ENCODE measurements around the gene SPPL2A. TPM values are rescaled to one million over a fixed set of nuclear protein-coding genes. Genes with fewer than 3 reads are reported as not detected.

The SPPL2A gene
- total RNA-seq, 1 donor from 2014 or later: 87.5 TPM

DNA sequence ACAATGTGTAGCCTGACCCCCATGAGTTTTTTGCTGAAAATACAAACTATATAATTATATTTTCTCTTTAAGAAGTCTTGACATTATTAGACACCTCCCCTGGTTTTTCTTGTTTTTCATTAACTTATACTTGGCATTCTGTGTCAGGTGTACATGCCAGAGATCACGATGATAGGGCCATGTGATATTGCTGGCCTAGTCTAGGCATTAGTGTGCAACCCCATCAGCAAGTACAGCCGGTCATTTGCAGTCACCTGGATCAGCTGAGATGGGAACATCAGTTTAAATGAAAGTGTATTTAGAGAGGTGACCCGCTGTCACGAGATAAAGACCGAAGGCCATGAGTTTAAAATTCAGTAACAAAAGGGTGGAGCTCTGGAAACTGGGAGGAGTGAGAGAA, 12.6 kb upstream of the SPPL2A start:
- intact Hi-C loops (cut with DNase I): no loop called here
- DNase-seq: no peak
- no peak for ATAC-seq (ENCODE audit: poor library complexity)

DNA sequence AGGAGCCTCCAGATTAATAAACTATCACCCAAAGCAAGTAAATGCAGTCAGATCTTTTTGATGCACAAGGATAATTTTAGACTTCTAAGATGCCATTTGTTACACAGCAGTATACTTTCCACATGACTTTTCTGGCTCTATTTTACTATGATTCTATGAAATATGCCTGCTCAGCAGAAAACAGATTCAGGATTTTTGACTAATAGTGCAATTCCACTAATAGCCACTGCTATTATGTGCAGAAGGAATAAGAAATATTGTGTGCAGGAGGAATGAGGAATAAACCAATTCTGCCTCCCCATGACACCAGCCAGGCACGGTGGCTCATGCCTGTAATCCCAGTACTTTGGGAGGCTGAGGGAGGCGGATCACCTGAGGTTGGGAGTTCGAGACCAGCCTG, 11.5 kb upstream of the SPPL2A start:
- DNase-seq: no peak
- intact Hi-C loops (cut with DNase I): no loop called here
- ATAC-seq (ENCODE audit: poor library complexity): no peak

DNA sequence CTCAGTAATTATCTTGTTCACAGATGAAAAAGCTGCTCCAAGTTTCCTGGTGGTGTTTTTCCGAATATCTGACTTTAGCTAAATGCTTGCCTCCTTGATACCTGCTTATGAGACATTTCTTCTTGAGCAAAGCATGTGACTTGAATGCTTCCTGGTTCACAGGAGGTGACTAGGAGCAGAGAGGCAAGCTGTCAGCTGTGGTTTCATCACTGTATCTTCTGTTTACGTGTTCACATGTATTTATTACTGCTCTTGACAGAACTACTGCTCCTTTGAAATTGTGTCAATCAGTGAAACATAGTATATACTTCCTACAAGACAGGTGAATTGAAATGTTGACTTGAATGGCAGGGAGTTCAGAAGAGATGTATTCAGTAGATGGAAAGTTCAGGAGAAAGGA, 8.9 kb upstream of the SPPL2A start:
- ATAC-seq (ENCODE audit: poor library complexity) (no peak), DNase-seq (no peak)
- intact Hi-C loops (cut with DNase I): no loop called here

- intact Hi-C loops (cut with DNase I): no loop called here
- ATAC-seq (ENCODE audit: poor library complexity) (no peak), DNase-seq (no peak)
Measured at GRCh38 chr15:50773389-50773788, 7.9 kb upstream of the SPPL2A start.

DNA sequence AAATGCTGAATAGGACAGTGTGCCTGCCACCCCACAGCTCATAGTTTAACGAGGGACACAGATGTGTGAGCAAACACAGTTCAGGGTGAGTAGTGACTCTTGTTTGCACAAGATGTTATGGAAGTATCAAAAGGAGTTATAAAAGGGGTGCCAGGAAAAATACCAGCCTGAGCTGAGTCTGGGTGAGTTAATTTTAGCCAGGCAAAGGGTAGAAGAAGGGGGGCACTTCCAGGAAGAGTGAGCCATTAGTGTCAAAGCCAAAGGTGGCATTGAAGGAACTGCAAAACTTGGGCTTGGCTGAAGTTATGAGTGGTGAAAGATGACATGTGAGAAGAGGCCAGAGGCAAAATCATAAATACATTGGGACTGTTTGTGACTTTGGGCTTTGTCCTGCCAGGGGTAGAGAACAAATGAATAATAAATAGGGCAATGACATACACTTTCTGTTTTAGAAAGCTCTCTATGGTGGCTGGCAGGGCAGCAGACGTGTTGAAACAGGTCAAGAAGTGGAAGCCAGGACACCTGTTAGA, 1.9 kb upstream of the SPPL2A start:
- ATAC-seq (ENCODE audit: poor library complexity) (peak; percentile 67), DNase-seq (peak; percentile 55)
- intact Hi-C loops (cut with DNase I): loop anchor here (5.0 kb wide), 2 partner anchors 80 to 110 kb away; partner anchors contain the start of gene TRPM7

GRCh38 chr15:50764461-50765194, 878 bp downstream of the SPPL2A start:
- intact Hi-C loops (cut with DNase I): loop anchor here (5.0 kb wide), 2 partner anchors 77 to 113 kb away; partner anchors contain the start of gene TRPM7
- ATAC-seq (ENCODE audit: poor library complexity) (peak; percentile 19), DNase-seq (no peak)

DNA sequence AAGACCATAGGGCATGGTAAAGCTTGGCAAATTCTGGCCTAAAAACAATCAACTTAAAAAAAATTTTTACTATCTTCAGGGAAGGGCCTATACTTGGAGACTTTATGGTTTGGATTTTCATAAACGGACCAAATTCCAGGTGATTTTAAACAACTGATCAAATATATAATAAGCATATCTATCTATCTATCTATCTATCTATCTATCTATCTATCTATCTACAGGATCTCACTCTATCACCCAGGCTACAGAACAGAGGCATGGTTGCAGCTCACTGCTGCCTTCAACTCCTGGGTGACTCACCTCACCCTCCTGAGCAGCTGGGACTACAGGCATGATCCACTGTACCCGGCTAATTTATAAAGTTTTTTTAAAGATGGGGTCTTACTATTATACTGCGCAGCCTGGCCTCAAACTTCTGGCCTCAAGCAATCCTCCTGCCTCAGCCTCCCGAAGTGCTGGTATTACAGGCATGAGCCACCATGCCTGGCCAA, 6.7 kb downstream of the SPPL2A start:
- ATAC-seq (ENCODE audit: poor library complexity) (no peak), DNase-seq (no peak)
- intact Hi-C loops (cut with DNase I): no loop called here

GRCh38 chr15:50753463-50753862, 12.0 kb downstream of the SPPL2A start:
- intact Hi-C loops (cut with DNase I): no loop called here
- DNase-seq: no peak
- ATAC-seq (ENCODE audit: poor library complexity): no peak

GRCh38 chr15:50751394-50751793, 14.1 kb downstream of the SPPL2A start:
- DNase-seq (no peak), ATAC-seq (ENCODE audit: poor library complexity) (no peak)
- intact Hi-C loops (cut with DNase I): no loop called here

- intact Hi-C loops (cut with DNase I): no loop called here
- ATAC-seq (ENCODE audit: poor library complexity): no peak
- DNase-seq: no peak
Measured at GRCh38 chr15:50750227-50750705, 15.2 kb downstream of the SPPL2A start.

DNA sequence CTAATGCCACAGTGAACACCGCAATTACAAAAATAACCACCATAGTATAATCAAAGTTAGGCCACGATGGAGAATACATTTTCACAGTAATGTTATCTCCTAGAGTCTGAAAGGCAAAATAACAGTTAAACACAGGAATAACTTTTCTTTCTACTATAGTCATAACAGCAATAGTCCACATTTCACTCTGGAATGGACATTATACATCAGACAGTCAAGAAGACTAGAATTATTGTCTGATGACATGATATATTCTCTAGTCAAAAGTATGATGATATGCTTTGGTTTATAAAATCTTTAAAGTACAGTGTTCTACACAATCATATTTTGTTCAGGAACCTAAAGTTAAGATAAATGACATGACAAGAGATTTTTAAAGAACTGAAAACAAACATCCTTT, 18.0 kb downstream of the SPPL2A start:
- ATAC-seq (ENCODE audit: poor library complexity): no peak
- intact Hi-C loops (cut with DNase I): no loop called here
- no peak for DNase-seq

DNA sequence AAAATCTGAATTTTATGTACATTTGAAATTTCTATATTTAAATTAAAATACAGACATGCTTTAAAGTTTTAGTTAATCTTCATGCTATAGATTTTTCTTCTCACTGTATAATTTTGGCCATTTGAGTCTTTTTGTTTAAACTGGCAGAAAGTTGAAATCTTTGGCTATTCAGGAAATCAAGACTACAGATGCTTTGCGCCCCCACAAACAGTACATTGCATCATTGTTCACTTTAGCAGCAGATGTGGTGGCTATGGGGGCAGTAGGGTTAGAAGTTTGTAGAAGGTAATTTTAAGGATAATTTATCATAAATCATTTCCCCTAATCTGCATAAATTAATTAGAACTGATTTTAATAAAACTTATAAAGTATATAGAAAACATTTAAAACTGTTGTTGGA, 20.9 kb downstream of the SPPL2A start:
- DNase-seq: no peak
- ATAC-seq (ENCODE audit: poor library complexity): no peak
- intact Hi-C loops (cut with DNase I): no loop called here

DNA sequence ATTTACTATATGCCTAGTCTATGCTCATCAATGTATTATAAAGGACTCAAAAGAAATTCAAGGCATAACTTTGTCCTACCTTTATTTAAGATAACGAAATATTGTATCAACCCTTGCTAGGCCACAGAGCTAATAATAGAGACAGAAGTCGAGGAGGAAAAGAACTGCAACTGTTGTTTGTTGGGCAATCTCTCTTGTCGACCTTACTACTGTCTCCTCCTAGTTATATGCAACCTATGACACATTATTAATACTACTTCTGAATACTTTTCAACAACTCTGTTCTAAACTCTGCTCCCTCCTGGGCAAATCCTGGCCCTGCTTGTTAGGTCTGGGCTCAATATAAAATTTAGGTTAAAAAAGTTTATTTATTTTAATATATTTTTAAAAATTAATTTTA, 24.6 kb downstream of the SPPL2A start:
- peak; percentile 45 for ATAC-seq (ENCODE audit: poor library complexity)
- intact Hi-C loops (cut with DNase I): no loop called here

DNA sequence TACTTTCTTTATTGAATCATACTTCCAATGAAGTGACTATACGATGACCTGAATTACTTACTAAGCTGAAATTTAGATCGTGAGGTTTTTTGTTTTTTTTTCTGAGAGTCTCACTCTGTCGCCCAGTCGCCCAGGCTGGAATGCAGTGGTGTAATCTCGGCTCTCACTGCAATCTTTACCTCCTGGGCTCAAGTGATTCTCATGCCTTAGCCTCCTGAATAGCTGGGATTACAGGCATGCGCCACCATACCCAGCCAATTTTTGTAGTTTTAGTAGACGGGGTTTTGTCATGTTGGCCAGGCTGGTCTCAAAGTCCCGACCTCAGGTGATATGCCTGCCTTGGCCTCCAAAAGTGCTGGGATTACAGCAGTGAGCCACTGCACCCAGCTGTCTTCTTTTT, 28.7 kb downstream of the SPPL2A start:
- DNase-seq: no peak
- intact Hi-C loops (cut with DNase I): no loop called here
- no peak for ATAC-seq (ENCODE audit: poor library complexity)

More for the DNA sequence above, 24.6 kb downstream of the SPPL2A start:
- no peak for DNase-seq

DNA sequence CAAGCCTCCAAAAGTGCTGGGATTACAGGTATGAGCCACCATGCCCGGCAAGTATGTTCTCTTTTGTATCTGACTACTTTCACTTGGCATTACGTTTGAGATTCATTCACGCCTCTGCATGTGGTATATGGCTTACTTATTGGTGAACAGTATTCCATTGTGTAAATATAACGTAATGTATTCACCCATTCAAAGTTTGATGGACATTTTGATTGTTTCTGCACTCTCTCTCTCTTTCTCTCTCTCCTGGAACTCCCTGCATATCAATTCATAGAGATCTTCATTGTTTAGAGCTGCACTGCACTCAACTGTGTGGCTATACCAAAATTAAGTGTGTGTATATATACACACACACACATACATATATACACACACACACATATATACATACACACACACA, 30.4 kb downstream of the SPPL2A start:
- no peak for DNase-seq
- intact Hi-C loops (cut with DNase I): no loop called here
- no peak for ATAC-seq (ENCODE audit: poor library complexity)

GRCh38 chr15:50726315-50726714, 39.2 kb downstream of the SPPL2A start:
- intact Hi-C loops (cut with DNase I): no loop called here
- DNase-seq (no peak), ATAC-seq (ENCODE audit: poor library complexity) (no peak)

- ATAC-seq (ENCODE audit: poor library complexity): peak; percentile 42
- intact Hi-C loops (cut with DNase I): no loop called here
- no peak for DNase-seq
Measured at GRCh38 chr15:50718700-50719125, 46.8 kb downstream of the SPPL2A start.

- intact Hi-C loops (cut with DNase I): no loop called here
- ATAC-seq (ENCODE audit: poor library complexity): no peak
- no peak for DNase-seq
Measured at GRCh38 chr15:50712018-50712417, 53.5 kb downstream of the SPPL2A start.

DNA sequence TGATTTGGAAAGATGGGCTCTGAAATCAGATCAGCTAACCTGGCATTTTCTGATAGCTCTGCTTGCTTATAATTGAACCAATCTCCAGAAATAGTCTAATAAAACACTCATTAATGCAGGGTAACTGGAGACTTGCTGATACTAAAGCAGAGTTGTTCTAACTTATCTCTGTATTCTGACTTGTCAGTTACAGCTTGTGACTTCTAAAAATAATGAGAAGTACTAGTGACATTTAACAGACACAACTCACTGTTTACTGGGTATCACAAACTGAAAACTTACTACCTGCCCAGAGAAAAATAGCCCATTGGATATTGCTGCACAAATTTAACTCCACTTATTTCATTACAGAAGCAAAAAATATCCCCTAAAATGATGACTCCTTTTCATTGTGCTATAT, 54.9 kb downstream of the SPPL2A start:
- DNase-seq: no peak
- peak; percentile 87 for ATAC-seq (ENCODE audit: poor library complexity)
- intact Hi-C loops (cut with DNase I): no loop called here

DNA sequence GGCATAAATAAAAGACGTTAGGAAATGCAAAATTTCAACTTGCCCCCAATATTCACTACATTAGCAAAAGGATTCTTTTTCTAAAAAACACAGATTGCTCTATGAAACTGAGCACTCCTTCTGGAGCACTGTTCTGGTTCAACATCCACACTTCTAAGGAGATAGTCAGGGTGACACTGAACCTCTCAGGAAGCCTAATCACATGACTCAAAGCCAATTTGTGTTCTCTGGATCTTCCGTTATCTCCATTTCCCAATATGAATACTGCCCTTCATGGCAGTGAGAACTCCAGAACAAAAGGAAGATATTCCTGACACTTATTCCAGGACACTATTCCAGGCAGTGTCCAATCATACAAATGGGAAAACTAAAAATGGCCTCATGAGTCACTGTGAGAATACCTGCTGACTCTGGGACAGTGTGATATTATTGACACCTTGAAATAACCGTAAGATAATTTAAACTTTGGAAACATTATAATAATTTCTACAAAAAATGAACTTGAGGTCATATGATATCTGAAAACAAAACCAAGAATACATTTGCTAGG, 57.6 kb downstream of the SPPL2A start:
- peak; percentile 28 for ATAC-seq (ENCODE audit: poor library complexity)
- no peak for DNase-seq
- intact Hi-C loops (cut with DNase I): no loop called here

Data from Right ventricle myocardium superior (tissue), 1 donor.